Measurements from ENCODE around the gene ZNF41. TPM values are rescaled to one million over a fixed set of nuclear protein-coding genes. Genes with fewer than 3 reads are reported as not detected.

The ZNF41 gene
- total and polyA plus RNA-seq, 2 of the 8 experiments (the other 6 are each of a cell fraction or from before 2014, with no cell fraction given), result 1.8 to 5.3 TPM

- H3K18ac ChIP-seq (ENCODE audit: extremely low read depth, low read length), result no peak overlapping the region
- no peaks in the 10 kb centered on the region for H3K79me2 ChIP-seq (ENCODE audit: control insufficient read depth in 1 of 2, insufficient read depth in 2 of 2, low read length in 2 of 2)
- no peaks in the 10 kb centered on the region; a peak in 1 of 7 replicates for H3K4me1 ChIP-seq (replicated peaks in 1 of 4; ENCODE audit: control insufficient read depth in 3 of 4, insufficient read depth in 4 of 4, low read length in 3 of 4)
- FAIRE-seq (no peak), DNase-seq (ENCODE audit: low read depth in 1 of 2, low spot score in 2 of 2) (no peak)
- no peak overlapping the region for H3K4me2 ChIP-seq (ENCODE audit: insufficient read depth in 1 of 2, low read depth in 2 of 2, low read length in 2 of 2)
- H4K20me1 ChIP-seq (replicated peaks in 1 of 2; ENCODE audit: control insufficient read depth in 1 of 2, insufficient read depth in 2 of 2, low read length in 2 of 2), result no peaks in the 10 kb centered on the region
- H3K36me3 ChIP-seq (ENCODE audit: control insufficient read depth in 2 of 4, insufficient read depth in 4 of 4, low read length in 3 of 4), result peaks cover 0 to 3% (median 0%) of the 10 kb centered on the region in 4 experiments; a peak in 1 of 8 replicates
- H3K14ac ChIP-seq (ENCODE audit: insufficient read length), result no peak overlapping the region
- no peak overlapping the region for H2BK120ac ChIP-seq (replicated peaks; ENCODE audit: low read depth, low read length)
- H2BK5ac ChIP-seq (ENCODE audit: low read depth, low read length), result no peak overlapping the region
- no peak for TF ChIP-seq ZNF274 (IDR thresholded peaks at IDR 0.05; ENCODE audit: borderline replicate concordance, extremely low read depth, low read length)
- no peak for TF ChIP-seq BACH1 (IDR thresholded peaks at IDR 0.05; ENCODE audit: low read length)
- TF ChIP-seq EGR1 (IDR thresholded peaks at IDR 0.05; ENCODE audit: borderline replicate concordance, low read depth, low read length), result no peak
- TF ChIP-seq GTF2F1 (IDR thresholded peaks at IDR 0.05; ENCODE audit: borderline replicate concordance, low read depth, low read length), result no peak
- no peak for TF ChIP-seq CHD2 (IDR thresholded peaks at IDR 0.05; ENCODE audit: low read length)
- no peak for TF ChIP-seq BRCA1 (IDR thresholded peaks at IDR 0.05; ENCODE audit: low read depth, low read length)
- TF ChIP-seq CEBPB (IDR thresholded peaks at IDR 0.05; ENCODE audit: low read depth, low read length), result no peak
- TF ChIP-seq CREB1 (IDR thresholded peaks at IDR 0.05), result no peak
- TF ChIP-seq USF2 (IDR thresholded peaks at IDR 0.05; ENCODE audit: low read length), result no peak
- no peak for TF ChIP-seq SAP30 (IDR thresholded peaks at IDR 0.05; ENCODE audit: insufficient read depth, insufficient replicate concordance, low read length)
- no peak overlapping the region for H4K8ac ChIP-seq (ENCODE audit: extremely low read depth, insufficient read depth, low read length)
- no peak overlapping the region for H2BK15ac ChIP-seq (ENCODE audit: low read length)
- no peaks in the 10 kb centered on the region for H3K9me3 ChIP-seq (ENCODE audit: insufficient read depth in 2 of 2, low read depth in 1 of 2, low read length in 1 of 2)
- no peaks in the 10 kb centered on the region for H3K27me3 ChIP-seq (replicated peaks in 1 of 4; ENCODE audit: control insufficient read depth in 3 of 4, extremely low read depth in 1 of 4, insufficient read depth in 3 of 4, low read length in 3 of 4)
- WGBS, 2 experiments (ENCODE audit: extremely low coverage in 1 of 2, insufficient coverage in 1 of 2, insufficient read length in 1 of 2, insufficient replicate concordance in 2 of 2, low coverage in 1 of 2, low lambda C conversion rate in 2 of 2, missing lambda C conversion rate in 1 of 2), result 89% methylated on average over 5 of the region's 6 CpGs; no CpG with 5 or more reads in 1 of the 2 experiments
- H3K79me1 ChIP-seq (ENCODE audit: low read depth, low read length), result no peaks in the 10 kb centered on the region
- H3K4ac ChIP-seq (replicated peaks; ENCODE audit: insufficient read length, low read depth, low read length), result no peak overlapping the region
- H3K23ac ChIP-seq (ENCODE audit: insufficient read length), result no peak overlapping the region
- H2BK20ac ChIP-seq (ENCODE audit: low read length), result no peak overlapping the region
- no peak overlapping the region for H4K5ac ChIP-seq (ENCODE audit: insufficient read length, low read depth, low read length)
- no peak overlapping the region for H3K27ac ChIP-seq (ENCODE audit: low read depth, low read length)
- H3K9ac ChIP-seq (replicated peaks in 1 of 4; ENCODE audit: extremely low read depth in 1 of 4, low read depth in 3 of 4, low read length in 3 of 4), result no peak overlapping the region
- H2AFZ ChIP-seq (ENCODE audit: low read length), result no peak overlapping the region
- no peak overlapping the region for H2BK12ac ChIP-seq (ENCODE audit: low read depth, low read length)
- no peak overlapping the region for H3K56ac ChIP-seq (replicated peaks; ENCODE audit: insufficient read length, low read depth, low read length)
- H2AK5ac ChIP-seq (ENCODE audit: low read depth, low read length), result no peak overlapping the region
- POLR2A ChIA-PET (ENCODE audit: partially characterized antibody), result no interaction called here
- CTCF ChIA-PET (ENCODE audit: partially characterized antibody), result no interaction called here
- H3K23me2 ChIP-seq (ENCODE audit: low read depth, low read length), result no peaks in the 10 kb centered on the region
- H3K4me3 ChIP-seq (ENCODE audit: extremely low read depth in 1 of 4, insufficient read depth in 2 of 4, low read depth in 3 of 4, low read length in 4 of 4), result no peak overlapping the region
- no peak overlapping the region for H4K91ac ChIP-seq (replicated peaks; ENCODE audit: insufficient read length, low read length)
Observed at GRCh38 chrX:47458528-47458927, 24.5 kb downstream of the ZNF41 start.

Measured in H1 (cell line).